ENCODE data around the gene ELMO1.

DNA sequence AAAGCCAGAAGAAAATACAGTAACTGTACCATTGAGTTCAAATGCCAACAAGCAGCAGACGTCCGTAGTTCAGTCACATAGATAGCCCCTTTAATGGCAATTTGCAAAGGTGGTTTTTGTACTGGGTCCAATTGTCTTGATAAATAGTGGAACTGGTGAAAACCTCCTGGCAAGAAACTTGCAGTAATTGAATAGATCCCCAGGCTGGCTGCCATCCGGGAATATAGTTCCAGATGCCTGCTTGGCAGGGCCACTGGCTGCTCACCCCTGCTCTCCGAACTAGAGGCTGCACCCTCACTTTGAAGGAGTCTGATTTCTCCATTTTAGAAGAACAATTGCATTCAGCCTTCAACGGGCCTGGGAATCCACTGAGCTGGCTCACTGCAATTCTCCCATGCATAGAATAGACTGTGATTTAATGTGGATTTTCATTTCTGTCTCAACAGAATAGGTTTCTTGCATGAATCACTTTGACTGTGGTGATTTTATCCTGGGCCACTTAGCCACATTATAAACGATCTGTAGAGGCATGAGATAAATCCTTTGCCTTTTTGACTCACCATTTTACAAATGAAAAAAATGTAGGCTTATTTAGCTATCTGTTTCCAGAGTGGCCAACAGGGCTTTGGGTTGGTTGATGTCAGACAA is 35.9 kb upstream of the ELMO1 start:
- TF ChIP-seq CTCF (conservative IDR thresholded peaks at IDR 0.05; ENCODE audit: low read depth in 2 of 2) (no peak), POLR2AphosphoS5 (IDR thresholded peaks at IDR 0.05; ENCODE audit: low read depth) (no peak), REST (IDR thresholded peaks at IDR 0.05; ENCODE audit: unreplicated experiment) (no peak), EZH2 (IDR thresholded peaks at IDR 0.05; ENCODE audit: low read depth, unreplicated experiment) (no peak), ZNF331 (CRISPR knock-in tag; IDR thresholded peaks at IDR 0.05; ENCODE audit: low read depth) (no peak), CREB1 (CRISPR knock-in tag; IDR thresholded peaks at IDR 0.05; ENCODE audit: low read depth) (no peak), EZH2phosphoT487 (IDR thresholded peaks at IDR 0.05; ENCODE audit: unreplicated experiment) (no peak), STAT1 (IDR thresholded peaks at IDR 0.05; ENCODE audit: unreplicated experiment) (no peak)

Data from GM23338 (cell line).